Testis (tissue), 3 donors: Measurements from ENCODE around the gene PRKG1. TPM values are rescaled to one million over a fixed set of nuclear protein-coding genes. Genes with fewer than 3 reads are reported as not detected.

Experiments
- DNase-seq: peaks from one replicate; pipeline ENCODE4 v3.0.0-alpha.2; 2019
- H3K27ac ChIP-seq, 2 donors: fragments of 200-600 bp; sonication (generic); one replicate each; pipeline ENCODE4 v1.5.1; 2019
- H3K27me3 ChIP-seq: fragments of 200-600 bp; sonication (generic); one replicate; pipeline ENCODE4 v1.5.1; 2019
- H3K36me3 ChIP-seq: fragments of 200-600 bp; sonication (generic); one replicate; pipeline ENCODE4 v1.5.1; 2017; ENCODE audit warnings: low read depth; ENCODE audit errors: missing control alignments
- H3K4me1 ChIP-seq: fragments of 200-600 bp; sonication (generic); one replicate; pipeline ENCODE4 v1.5.1; 2019
- H3K4me3 ChIP-seq, 2 donors: fragments of 200-600 bp; sonication (generic); one replicate each; pipeline ENCODE4 v1.5.1; 2017 to 2019
- H3K9me3 ChIP-seq: fragments of 200-600 bp; sonication (generic); one replicate; pipeline ENCODE4 v1.5.1; 2017
- POLR2A ChIP-seq: fragments of 450-650 bp; IDR thresholded peaks from one replicate; pipeline ENCODE4 v1.6.1; 2017; ENCODE audit warnings: antibody characterized with exemption, mild to moderate bottlenecking, moderate library complexity
- WGBS, 2 donors: methylation state at CpG; one replicate each; pipeline ENCODE4 v1.1.5; 2018; 5-methylcytosine and 5-hydroxymethylcytosine counted together
- intact Hi-C: fragments of 100-400 bp; cut with DNase I; formaldehyde crosslinking; loops from one replicate; pipeline ENCODE4 v1.15.1; 2023; ENCODE audit warnings: low total_unique reads
- polyA plus RNA-seq: library from polyadenylated mRNA; stranded (reverse); fragments of 350-450 nt; fragmentation: Illumina TruSeq; extraction: RNeasy Lipid Tissue Mini Kit (QIAGEN cat#74804); gene quantifications from one replicate; pipeline ENCODE4 v1.2.3, GENCODE V29; 2014; ENCODE audit warnings: low read depth, low replicate concordance; ENCODE audit not compliant: insufficient read depth
- total RNA-seq, 2 donors: library from RNA; depleted of rRNA; stranded (reverse); fragments of >200 nt; gene quantifications; one replicate each; pipeline ENCODE4 v1.2.3, GENCODE V29; 2016
- TF ChIP-seq, protein P1 (sequence below), 3 experiments: fragments of 450-650 bp in 2 of 3; fragments of 200-600 bp in 1 of 3; sonication (generic) in 1 of 3; IDR thresholded peaks; one replicate each; pipeline ENCODE4 v1.5.1; 2016 to 2019; ENCODE audit warnings: antibody characterized with exemption in 3 of 3, mild to moderate bottlenecking in 2 of 3, moderate library complexity in 1 of 3

Gene PRKG1
- total and polyA plus RNA-seq, 3 donors from 2014 or later, result 6.3 to 15.3 (median 12.5) TPM

DNA sequence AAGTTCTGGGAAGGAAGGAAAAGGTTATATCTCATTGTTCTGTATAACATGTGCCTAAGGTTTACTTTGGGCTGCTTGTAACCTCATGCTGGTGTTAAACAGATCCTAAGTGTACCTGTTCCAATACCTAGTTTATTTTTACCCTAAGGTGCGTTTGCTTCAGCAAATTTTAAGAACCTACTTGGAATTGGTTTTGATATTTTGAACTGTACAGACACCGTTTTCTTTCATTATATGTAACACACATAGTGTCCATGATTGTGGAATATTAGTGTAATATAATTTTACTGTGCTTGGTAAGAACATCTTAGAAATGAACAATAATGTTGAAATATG, 954.2 kb downstream of the PRKG1 start:
- H3K36me3 ChIP-seq, result no peaks in the 10 kb centered on the region
- intact Hi-C loops, result no loop called here
- no peak overlapping the region for H3K27ac ChIP-seq
- TF ChIP-seq POLR2A, result no peak
- TF ChIP-seq, protein P1, sequence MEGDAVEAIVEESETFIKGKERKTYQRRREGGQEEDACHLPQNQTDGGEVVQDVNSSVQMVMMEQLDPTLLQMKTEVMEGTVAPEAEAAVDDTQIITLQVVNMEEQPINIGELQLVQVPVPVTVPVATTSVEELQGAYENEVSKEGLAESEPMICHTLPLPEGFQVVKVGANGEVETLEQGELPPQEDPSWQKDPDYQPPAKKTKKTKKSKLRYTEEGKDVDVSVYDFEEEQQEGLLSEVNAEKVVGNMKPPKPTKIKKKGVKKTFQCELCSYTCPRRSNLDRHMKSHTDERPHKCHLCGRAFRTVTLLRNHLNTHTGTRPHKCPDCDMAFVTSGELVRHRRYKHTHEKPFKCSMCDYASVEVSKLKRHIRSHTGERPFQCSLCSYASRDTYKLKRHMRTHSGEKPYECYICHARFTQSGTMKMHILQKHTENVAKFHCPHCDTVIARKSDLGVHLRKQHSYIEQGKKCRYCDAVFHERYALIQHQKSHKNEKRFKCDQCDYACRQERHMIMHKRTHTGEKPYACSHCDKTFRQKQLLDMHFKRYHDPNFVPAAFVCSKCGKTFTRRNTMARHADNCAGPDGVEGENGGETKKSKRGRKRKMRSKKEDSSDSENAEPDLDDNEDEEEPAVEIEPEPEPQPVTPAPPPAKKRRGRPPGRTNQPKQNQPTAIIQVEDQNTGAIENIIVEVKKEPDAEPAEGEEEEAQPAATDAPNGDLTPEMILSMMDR (IDR thresholded peaks at IDR 0.05), result no peak
- no peak overlapping the region for H3K4me3 ChIP-seq
- no peak for DNase-seq
- no peaks in the 10 kb centered on the region for H3K27me3 ChIP-seq
- H3K9me3 ChIP-seq, result no peaks in the 10 kb centered on the region
- H3K4me1 ChIP-seq, result no peaks in the 10 kb centered on the region
- WGBS, 2 donors, result 87 to 89% methylated on average over 2 of the region's 2 CpGs

DNA sequence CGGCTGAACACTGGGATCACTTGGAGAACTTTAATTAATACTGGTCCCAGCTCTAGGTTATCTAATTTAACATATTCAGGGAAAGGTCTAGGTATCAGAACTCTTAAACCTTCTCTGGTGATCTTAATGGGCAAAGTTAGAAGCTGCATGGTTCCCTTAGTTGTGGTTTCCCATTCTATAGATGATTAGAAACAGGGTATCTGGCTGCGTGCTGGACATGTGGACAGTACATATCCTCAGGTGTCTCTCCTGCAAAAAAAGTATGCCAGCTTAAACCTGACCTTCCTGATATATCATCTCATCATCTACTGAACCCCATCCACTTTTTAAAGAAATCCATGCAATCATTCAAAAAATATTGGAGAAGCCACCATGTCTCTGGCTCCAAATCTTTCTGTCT, 955.3 kb downstream of the PRKG1 start:
- Histone ChIP-seq H3K9me3 (no peaks in the 10 kb centered on the region), H3K27me3 (no peaks in the 10 kb centered on the region), H3K27ac (no peak overlapping the region), H3K36me3 (no peaks in the 10 kb centered on the region), H3K4me1 (no peaks in the 10 kb centered on the region), H3K4me3 (no peak overlapping the region)
- WGBS, 2 donors, result 43 to 96% methylated on average over 2 of the region's 2 CpGs
- intact Hi-C loops, result no loop called here
- TF ChIP-seq, protein P1 (IDR thresholded peaks at IDR 0.05), result no peak
- no peak for TF ChIP-seq POLR2A
- DNase-seq, result no peak

DNA sequence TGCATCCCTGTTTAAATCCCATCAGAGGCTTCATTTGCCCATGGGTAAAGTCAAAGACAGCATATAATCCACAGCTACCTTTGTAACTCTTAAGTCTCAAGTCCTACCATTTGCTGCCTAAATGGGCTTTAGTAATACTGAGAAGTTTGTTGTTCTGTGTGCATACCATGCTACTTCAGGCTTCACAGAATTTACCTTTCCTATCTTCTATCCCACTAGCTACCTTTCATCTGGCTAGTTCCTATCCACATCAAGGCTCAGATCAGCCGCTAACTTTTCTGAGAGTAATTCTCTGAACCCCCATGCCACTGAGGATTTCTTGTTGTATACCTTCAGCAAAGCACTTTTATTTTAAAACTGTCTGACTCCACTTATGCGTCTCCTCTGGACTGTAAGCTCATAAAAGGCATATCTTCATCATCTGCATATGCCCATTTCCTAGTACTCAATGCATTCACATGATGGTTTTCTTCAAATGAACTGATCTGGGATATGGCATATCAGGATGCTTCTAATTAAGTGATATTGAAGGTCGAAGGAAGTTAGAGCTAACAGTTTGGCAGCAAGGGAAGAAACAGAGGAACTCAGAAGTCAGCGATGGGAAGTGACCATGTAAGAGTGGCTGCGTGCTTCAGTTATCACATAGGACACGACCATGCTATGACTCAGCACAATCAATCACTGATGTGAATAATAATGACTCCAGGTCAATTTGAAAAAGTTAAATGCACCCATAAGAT, 955.9 kb downstream of the PRKG1 start:
- H3K4me3 ChIP-seq, result no peak overlapping the region
- TF ChIP-seq, protein P1 (IDR thresholded peaks at IDR 0.05), result no peak
- TF ChIP-seq POLR2A, result no peak
- no peaks in the 10 kb centered on the region for H3K36me3 ChIP-seq
- no peak for DNase-seq
- H3K27ac ChIP-seq, result no peak overlapping the region
- no peaks in the 10 kb centered on the region for H3K4me1 ChIP-seq
- WGBS, 2 donors, result 66 to 69% methylated on average over 6 of the region's 6 CpGs
- intact Hi-C loops, result no loop called here
- no peaks in the 10 kb centered on the region for H3K9me3 ChIP-seq
- no peaks in the 10 kb centered on the region for H3K27me3 ChIP-seq

DNA sequence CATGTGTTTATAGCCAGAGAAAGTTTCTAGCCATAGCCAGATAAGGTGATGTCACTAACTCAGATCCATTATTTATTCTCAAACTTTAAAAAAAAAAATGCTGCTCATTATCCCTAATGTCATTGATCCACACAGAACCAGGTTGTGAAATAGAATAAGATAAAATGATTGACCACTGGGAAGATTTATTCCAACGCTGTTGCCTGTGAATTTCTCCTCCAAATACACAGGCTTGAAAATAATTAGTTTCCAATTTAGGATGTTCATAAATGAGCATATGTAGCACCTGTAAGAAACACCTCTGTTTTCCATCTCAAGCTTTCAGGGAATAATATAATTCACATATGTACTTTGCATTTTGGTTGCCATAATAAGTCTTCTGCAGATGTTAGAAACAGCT, 956.7 kb downstream of the PRKG1 start:
- Histone ChIP-seq H3K4me3 (no peak overlapping the region), H3K4me1 (no peaks in the 10 kb centered on the region), H3K27me3 (no peaks in the 10 kb centered on the region), H3K36me3 (no peaks in the 10 kb centered on the region), H3K9me3 (no peaks in the 10 kb centered on the region), H3K27ac (no peak overlapping the region)
- intact Hi-C loops, result no loop called here
- DNase-seq, result no peak
- 88 to 92% methylated on average over 1 of the region's 1 CpG for whole genome bisulfite sequencing, 2 donors
- TF ChIP-seq, protein P1 (IDR thresholded peaks at IDR 0.05), result no peak
- TF ChIP-seq POLR2A, result no peak

DNA sequence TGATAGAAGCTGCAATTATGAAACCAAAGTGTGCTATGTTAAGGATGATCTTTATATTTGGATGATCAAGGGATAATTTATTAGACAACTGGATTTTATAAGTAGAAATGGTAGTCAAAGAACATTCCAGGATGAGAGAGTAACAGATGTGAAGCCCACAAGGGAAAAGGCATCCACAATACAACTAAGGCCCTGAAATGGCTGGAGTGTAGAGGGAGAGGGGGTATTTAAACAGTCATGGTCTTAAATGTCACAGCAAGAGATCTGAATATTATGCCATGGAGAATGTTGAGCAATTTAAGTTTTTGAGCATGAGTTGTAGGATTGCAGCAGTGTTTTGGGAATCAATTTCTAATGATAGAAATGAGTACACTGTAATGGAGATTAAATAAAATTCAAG, 957.5 kb downstream of the PRKG1 start:
- no peak overlapping the region for H3K4me3 ChIP-seq
- intact Hi-C loops, result no loop called here
- H3K27ac ChIP-seq, result no peak overlapping the region
- H3K36me3 ChIP-seq, result no peaks in the 10 kb centered on the region
- no peaks in the 10 kb centered on the region for H3K27me3 ChIP-seq
- no peaks in the 10 kb centered on the region for H3K9me3 ChIP-seq
- no peaks in the 10 kb centered on the region for H3K4me1 ChIP-seq
- TF ChIP-seq POLR2A, result no peak
- TF ChIP-seq, protein P1 (IDR thresholded peaks at IDR 0.05), result no peak
- no peak for DNase-seq
